ENCODE measurements around the gene SRGAP1.
"Not testable (repeated sequence)": the region's sequence is repeated elsewhere in the genome, so short reads cannot be mapped to it uniquely, and the experiment has no call there.

SRGAP1 gene

GRCh38 chr12:64088431-64089349, 244.2 kb downstream of the SRGAP1 start:
- DNase-seq = peak; percentile 72

- DNase-seq = no peak
Measured at GRCh38 chr12:64090047-64090446, 245.5 kb downstream of the SRGAP1 start.

- no peak for DNase-seq
Measured at GRCh38 chr12:64091186-64091585, 246.7 kb downstream of the SRGAP1 start.

- DNase-seq = no peak
Measured at GRCh38 chr12:64092507-64093196, 248.2 kb downstream of the SRGAP1 start.

- no peak for DNase-seq
Measured at GRCh38 chr12:64093689-64094088, 249.2 kb downstream of the SRGAP1 start.

GRCh38 chr12:64097366-64098105, 253.0 kb downstream of the SRGAP1 start:
- no peak for DNase-seq

- DNase-seq = no peak
Measured at GRCh38 chr12:64098709-64099354, 254.3 kb downstream of the SRGAP1 start.

- DNase-seq = no peak
Measured at GRCh38 chr12:64099397-64099796, 254.9 kb downstream of the SRGAP1 start.

- DNase-seq = no peak
Measured at GRCh38 chr12:64102339-64102738, 257.8 kb downstream of the SRGAP1 start.

GRCh38 chr12:64103825-64104740, 259.6 kb downstream of the SRGAP1 start:
- no peak for DNase-seq

GRCh38 chr12:64105026-64105425, 260.5 kb downstream of the SRGAP1 start:
- no peak for DNase-seq

GRCh38 chr12:64107776-64108175, 263.3 kb downstream of the SRGAP1 start:
- DNase-seq = no peak

GRCh38 chr12:64109706-64110105, 265.2 kb downstream of the SRGAP1 start:
- no peak for DNase-seq

- DNase-seq = no peak
Measured at GRCh38 chr12:64110864-64111263, 266.4 kb downstream of the SRGAP1 start.

- DNase-seq = no peak
Measured at GRCh38 chr12:64116969-64117368, 272.5 kb downstream of the SRGAP1 start.

GRCh38 chr12:64120568-64120967, 276.1 kb downstream of the SRGAP1 start:
- DNase-seq = no peak

GRCh38 chr12:64121086-64121485, 276.6 kb downstream of the SRGAP1 start:
- DNase-seq = not testable (repeated sequence)

GRCh38 chr12:64122154-64122553, 277.7 kb downstream of the SRGAP1 start:
- no peak for DNase-seq

- no peak for DNase-seq
Measured at GRCh38 chr12:64122995-64123394, 278.5 kb downstream of the SRGAP1 start.

GRCh38 chr12:64123448-64123847, 278.9 kb downstream of the SRGAP1 start:
- DNase-seq = no peak

GRCh38 chr12:64124511-64125197, 280.2 kb downstream of the SRGAP1 start:
- no peak for DNase-seq

Data from T1000 (cell line).